Activated CD8-positive, alpha-beta memory T cell treated with anti-CD3 and anti-CD28 coated beads, Interleukin-2, amount 10 ng/mL, durations not matched to agents 7 days and 5 days (primary cell): ENCODE results near the gene IL36G. TPM values are rescaled to one million over a fixed set of nuclear protein-coding genes. Genes with fewer than 3 reads are reported as not detected.

ENCODE experiments used
- ATAC-seq: fragments of 150-1000 bp; cut with Tn5 transposase; one replicate; pipeline ENCODE4 v1.10.0; 2021; ENCODE audit warnings: moderate library complexity
- CTCF ChIA-PET: fragments of 350-600 bp; sonication (Branson Sonifier 250); formaldehyde crosslinking; loops from one replicate; lab custom pipeline; 2021; ENCODE audit warnings: antibody characterized with exemption; lab: Charles Lee
- DNase-seq: peaks from one replicate; pipeline ENCODE4 v3.0.0-alpha.2; 2020
- H3K27ac Mint-ChIP-seq: one replicate; pipeline ENCODE4 v1.8.0; 2021; ENCODE audit warnings: mild to moderate bottlenecking, mixed read lengths
- H3K27me3 Mint-ChIP-seq: one replicate; pipeline ENCODE4 v1.8.0; 2021; ENCODE audit warnings: mixed read lengths
- H3K36me3 Mint-ChIP-seq: one replicate; pipeline ENCODE4 v1.8.0; 2021; ENCODE audit warnings: mild to moderate bottlenecking, mixed read lengths
- H3K4me1 Mint-ChIP-seq: one replicate; pipeline ENCODE4 v1.8.0; 2021; ENCODE audit warnings: mixed read lengths
- H3K4me3 Mint-ChIP-seq: one replicate; pipeline ENCODE4 v1.8.0; 2021; ENCODE audit warnings: mild to moderate bottlenecking, moderate library complexity, mixed read lengths
- H3K9me3 Mint-ChIP-seq: one replicate; pipeline ENCODE4 v1.8.0; 2022; ENCODE audit warnings: low read depth, mixed read lengths
- total RNA-seq, 2 experiments: library from RNA; stranded (reverse); gene quantifications; one replicate each; pipeline ENCODE4 v1.2.3, GENCODE V29; 2021

The IL36G gene
- total RNA-seq, 2 experiments from 2014 or later = not detected

DNA sequence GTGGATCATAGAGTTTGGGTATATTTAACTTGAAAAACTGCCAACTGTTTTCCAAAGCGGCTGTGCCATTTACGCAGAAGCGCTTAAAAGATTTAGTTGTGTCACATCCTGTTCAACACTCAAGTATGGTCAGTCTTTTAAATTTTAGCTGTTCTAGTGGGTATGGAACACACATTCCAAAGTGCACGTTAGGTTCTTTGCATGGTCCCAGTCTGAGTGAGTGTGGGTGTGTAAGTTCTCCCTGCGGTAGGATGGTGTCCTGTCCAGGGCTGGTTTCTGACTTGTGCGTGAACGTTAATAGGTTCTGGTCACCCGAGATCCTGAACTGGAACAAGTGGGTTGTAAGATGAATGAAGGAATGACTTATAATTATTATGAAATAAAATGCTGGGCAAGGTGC, 28.4 kb upstream of the IL36G start:
- ATAC-seq (no peak), DNase-seq (no peak)
- H3K27me3 Mint-ChIP-seq = peaks cover 48% of the 10 kb centered on the region
- no peak overlapping the region for H3K4me3 Mint-ChIP-seq
- CTCF ChIA-PET = interaction anchor here (0.7 kb wide), 1 partner anchor 202 kb away, joined by 3 read pairs; no protein-coding TSS in a partner anchor
- no peaks in the 10 kb centered on the region for H3K4me1 Mint-ChIP-seq
- no peak overlapping the region for H3K27ac Mint-ChIP-seq
- H3K36me3 Mint-ChIP-seq = no peaks in the 10 kb centered on the region
- no peaks in the 10 kb centered on the region for H3K9me3 Mint-ChIP-seq

GRCh38 chr2:112954364-112954763, 23.4 kb upstream of the IL36G start:
- Mint-ChIP-seq H3K4me3 (no peak overlapping the region), H3K27me3 (peaks cover 38% of the 10 kb centered on the region), H3K4me1 (no peaks in the 10 kb centered on the region), H3K36me3 (no peaks in the 10 kb centered on the region), H3K27ac (no peak overlapping the region), H3K9me3 (no peaks in the 10 kb centered on the region)
- CTCF ChIA-PET = interaction anchor here (1.3 to 2.4 kb wide), 4 partner anchors 12 to 205 kb away, joined by 4 to 12 read pairs (median 10); no protein-coding TSS in a partner anchor
- no peak for ATAC-seq
- no peak for DNase-seq

GRCh38 chr2:112957511-112957910, 20.3 kb upstream of the IL36G start:
- CTCF ChIA-PET = interaction anchor here (2.0 to 4.3 kb wide), 2 partner anchors 16 to 209 kb away, joined by 12 to 29 read pairs; no protein-coding TSS in a partner anchor
- no peak overlapping the region for H3K4me3 Mint-ChIP-seq
- no peak for ATAC-seq

GRCh38 chr2:112958428-112959108, 19.2 kb upstream of the IL36G start:
- Mint-ChIP-seq H3K36me3 (no peaks in the 10 kb centered on the region), H3K4me1 (no peaks in the 10 kb centered on the region), H3K9me3 (no peaks in the 10 kb centered on the region), H3K27me3 (peaks cover 12% of the 10 kb centered on the region), H3K27ac (no peak overlapping the region), H3K4me3 (no peak overlapping the region)
- CTCF ChIA-PET = interaction anchor here (0.5 to 4.3 kb wide), 19 partner anchors 11 to 231 kb away, joined by 3 to 29 read pairs (median 3); partner anchors contain the start of gene IL36G
- ATAC-seq (peak; percentile 77), DNase-seq (peak; percentile 58)

More at GRCh38 chr2:112957511-112957910, 20.3 kb upstream of the IL36G start:
- Mint-ChIP-seq H3K36me3 (no peaks in the 10 kb centered on the region), H3K27ac (no peak overlapping the region), H3K9me3 (no peaks in the 10 kb centered on the region), H3K27me3 (peaks cover 14% of the 10 kb centered on the region), H3K4me1 (no peaks in the 10 kb centered on the region)
- no peak for DNase-seq

DNA sequence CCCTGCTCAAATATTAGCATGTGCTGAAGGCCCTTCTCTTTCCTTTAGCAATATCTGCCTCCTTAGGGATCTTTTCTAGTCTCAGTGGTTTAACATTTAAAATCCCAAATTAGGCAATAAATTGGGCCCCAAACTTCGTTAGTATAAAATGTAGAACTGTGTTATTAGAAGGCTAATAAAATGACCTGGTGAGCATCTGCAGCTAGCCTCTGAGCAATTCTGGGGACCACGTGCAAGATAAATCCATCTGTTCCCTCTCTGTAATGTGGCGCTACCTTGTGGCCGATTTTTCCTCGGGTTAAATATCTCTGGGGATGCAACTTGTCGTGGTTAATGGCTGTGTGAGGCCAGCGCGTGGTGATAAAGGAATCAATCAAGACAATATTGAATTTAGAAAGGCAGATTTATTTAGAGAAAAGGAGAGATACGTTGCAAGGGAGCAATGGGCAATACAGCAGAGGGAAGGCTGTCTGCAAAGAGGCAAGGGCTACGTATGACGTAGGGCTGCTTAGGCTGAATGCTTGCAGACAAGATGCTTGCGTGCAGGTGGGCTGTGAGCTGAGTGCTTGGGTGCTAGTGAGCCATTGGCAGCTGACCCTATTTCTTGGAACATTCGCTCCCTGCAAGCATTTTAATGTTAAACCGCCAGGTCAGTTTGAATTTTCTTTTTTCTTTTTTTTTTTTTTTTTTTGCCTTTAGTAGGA, 18.5 kb upstream of the IL36G start:
- no peak for ATAC-seq
- no peak overlapping the region for H3K4me3 Mint-ChIP-seq
- DNase-seq = no peak
- no peak overlapping the region for H3K27ac Mint-ChIP-seq
- H3K9me3 Mint-ChIP-seq = no peaks in the 10 kb centered on the region
- H3K4me1 Mint-ChIP-seq = no peaks in the 10 kb centered on the region
- no peaks in the 10 kb centered on the region for H3K36me3 Mint-ChIP-seq
- peaks cover 17% of the 10 kb centered on the region for H3K27me3 Mint-ChIP-seq
- CTCF ChIA-PET = interaction anchor here (0.5 to 4.3 kb wide), 21 partner anchors 11 to 232 kb away, joined by 3 to 29 read pairs (median 3); partner anchors contain the start of gene IL36G

DNA sequence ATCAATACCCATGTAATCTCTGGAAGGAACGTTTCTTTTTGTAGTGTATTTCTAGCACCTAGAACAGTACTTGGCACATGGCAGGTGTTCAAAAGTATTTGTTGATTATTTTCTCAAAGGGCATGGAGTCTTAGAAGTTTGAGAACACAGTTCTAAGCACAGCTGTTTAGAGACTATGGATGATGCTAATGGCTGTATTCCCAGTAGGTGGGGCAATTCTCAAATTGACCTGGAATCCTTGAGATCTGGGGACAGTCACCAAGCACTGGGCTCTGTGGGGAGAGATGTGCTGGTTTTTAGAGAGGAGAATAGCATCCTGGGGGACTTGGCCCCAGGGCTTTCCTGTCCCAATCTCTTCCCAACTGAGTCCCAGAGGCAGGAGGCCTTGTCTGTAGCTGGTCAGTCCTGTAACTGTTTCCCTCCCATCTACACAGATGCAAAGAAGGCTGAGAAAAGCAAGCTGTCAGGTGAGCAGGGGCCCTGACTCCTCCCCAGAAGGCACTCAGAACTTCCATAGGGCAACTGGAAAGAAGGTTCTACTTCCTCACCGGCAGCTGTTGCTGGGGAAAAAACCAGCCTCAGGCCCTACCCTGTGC, 17.5 kb upstream of the IL36G start:
- H3K4me3 Mint-ChIP-seq = no peak overlapping the region
- H3K27me3 Mint-ChIP-seq = peaks cover 10% of the 10 kb centered on the region
- no peaks in the 10 kb centered on the region for H3K4me1 Mint-ChIP-seq
- no peak for DNase-seq
- H3K36me3 Mint-ChIP-seq = no peaks in the 10 kb centered on the region
- CTCF ChIA-PET = interaction anchor here (0.6 to 4.3 kb wide), 7 partner anchors 9 to 183 kb away, joined by 3 to 29 read pairs (median 5); no protein-coding TSS in a partner anchor
- H3K27ac Mint-ChIP-seq = no peak overlapping the region
- no peaks in the 10 kb centered on the region for H3K9me3 Mint-ChIP-seq
- ATAC-seq = no peak

DNA sequence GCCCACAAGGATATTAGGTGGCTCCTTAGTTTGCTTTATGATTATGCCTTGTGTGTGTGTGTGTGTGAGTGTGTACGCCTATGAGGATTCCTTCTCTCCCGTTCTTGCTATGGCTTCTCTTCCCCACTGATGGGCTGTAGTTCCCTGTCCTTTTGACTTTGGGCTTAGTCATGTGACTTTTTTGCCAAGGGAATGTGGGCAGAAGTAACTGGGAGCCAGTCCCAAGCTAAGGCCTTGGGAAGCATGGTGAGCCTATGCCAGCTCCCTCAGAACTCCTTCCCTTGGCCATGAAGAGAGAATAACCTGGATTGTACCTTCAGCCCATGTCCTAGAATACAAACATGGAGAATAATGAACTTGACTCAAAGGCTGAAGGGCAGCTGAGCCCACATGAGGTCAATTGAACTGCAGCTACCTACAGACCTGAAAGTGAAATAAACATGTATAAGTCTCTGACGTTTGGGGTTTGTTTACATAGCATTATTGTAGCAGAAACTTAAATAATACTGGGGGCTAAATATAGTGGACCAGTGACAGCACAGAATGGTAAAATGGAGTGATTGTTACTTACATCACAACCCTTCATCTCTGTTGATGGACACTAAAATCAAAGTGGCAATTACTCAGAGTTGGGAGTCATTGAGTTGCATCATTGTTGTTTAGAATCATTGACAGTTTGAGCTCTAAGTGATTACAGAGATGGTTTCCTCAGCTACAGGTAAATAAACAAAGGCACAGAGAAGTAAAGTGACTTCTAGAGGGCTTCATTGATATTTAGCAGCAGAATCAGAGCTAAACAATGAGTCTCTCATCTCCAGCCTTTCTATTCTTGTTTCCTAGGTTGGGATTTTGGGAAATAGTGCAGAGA, 15.3 kb upstream of the IL36G start:
- Mint-ChIP-seq H3K4me3 (no peak overlapping the region), H3K27ac (no peak overlapping the region), H3K9me3 (no peaks in the 10 kb centered on the region), H3K4me1 (no peaks in the 10 kb centered on the region), H3K36me3 (no peaks in the 10 kb centered on the region), H3K27me3 (peaks cover 15% of the 10 kb centered on the region)
- ATAC-seq (no peak), DNase-seq (no peak)
- CTCF ChIA-PET = interaction anchor here (0.8 to 1.4 kb wide), 5 partner anchors 21 to 212 kb away, joined by 3 to 6 read pairs (median 4); no protein-coding TSS in a partner anchor

DNA sequence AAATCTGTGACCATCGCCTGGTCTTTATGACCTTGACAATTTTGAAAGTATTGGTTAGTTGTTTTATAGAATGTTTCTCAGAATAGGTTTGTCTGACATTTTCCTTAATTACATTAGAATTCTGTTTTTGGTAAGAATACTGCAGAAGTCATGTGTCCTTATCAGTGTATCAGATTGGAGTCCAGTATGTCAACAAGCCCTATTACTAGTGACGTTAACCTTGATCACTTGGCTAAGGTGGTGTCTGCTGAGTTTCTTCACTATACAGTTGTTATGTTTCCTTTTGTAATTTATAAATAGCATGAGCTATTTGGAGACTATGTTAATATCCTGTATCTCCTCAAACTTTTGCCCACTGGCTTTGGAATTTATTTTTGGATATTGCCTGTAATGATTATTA, 10.8 kb upstream of the IL36G start:
- no peak for ATAC-seq
- Mint-ChIP-seq H3K4me1 (peaks cover 4% of the 10 kb centered on the region), H3K4me3 (no peak overlapping the region), H3K27ac (no peak overlapping the region), H3K27me3 (peaks cover 22% of the 10 kb centered on the region), H3K9me3 (no peaks in the 10 kb centered on the region), H3K36me3 (peaks cover 1% of the 10 kb centered on the region)
- DNase-seq = no peak
- CTCF ChIA-PET = no interaction called here

GRCh38 chr2:112972423-112973086, 5.3 kb upstream of the IL36G start:
- Mint-ChIP-seq H3K4me1 (peaks cover 4% of the 10 kb centered on the region), H3K27ac (no peak overlapping the region), H3K36me3 (peaks cover 1% of the 10 kb centered on the region), H3K27me3 (peaks cover 26% of the 10 kb centered on the region), H3K4me3 (no peak overlapping the region), H3K9me3 (no peaks in the 10 kb centered on the region)
- DNase-seq (no peak), ATAC-seq (no peak)
- CTCF ChIA-PET = no interaction called here

DNA sequence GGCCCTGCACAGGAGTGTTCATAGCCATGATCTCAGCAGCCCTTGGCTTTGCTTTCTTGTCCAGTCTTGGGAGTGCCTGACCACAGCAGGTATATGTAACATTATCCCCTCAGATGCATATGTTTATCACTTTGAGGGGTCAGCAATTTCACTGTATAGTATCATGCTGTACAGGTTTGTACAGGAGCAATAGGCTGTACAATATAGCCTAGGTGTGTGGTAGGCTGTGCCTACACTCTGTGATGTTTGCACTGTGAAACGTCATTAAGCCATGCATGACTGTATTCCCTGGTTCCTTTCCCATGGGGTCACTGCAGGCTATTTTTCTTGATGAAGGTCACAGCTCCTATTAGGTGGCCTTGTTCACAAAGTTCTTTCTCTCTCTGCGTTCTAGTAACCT, 4.7 kb upstream of the IL36G start:
- H3K9me3 Mint-ChIP-seq = no peaks in the 10 kb centered on the region
- ATAC-seq = no peak
- CTCF ChIA-PET = no interaction called here
- H3K4me3 Mint-ChIP-seq = no peak overlapping the region
- peaks cover 4% of the 10 kb centered on the region for H3K4me1 Mint-ChIP-seq
- peaks cover 26% of the 10 kb centered on the region for H3K27me3 Mint-ChIP-seq
- H3K36me3 Mint-ChIP-seq = peaks cover 1% of the 10 kb centered on the region
- DNase-seq = no peak
- no peak overlapping the region for H3K27ac Mint-ChIP-seq

DNA sequence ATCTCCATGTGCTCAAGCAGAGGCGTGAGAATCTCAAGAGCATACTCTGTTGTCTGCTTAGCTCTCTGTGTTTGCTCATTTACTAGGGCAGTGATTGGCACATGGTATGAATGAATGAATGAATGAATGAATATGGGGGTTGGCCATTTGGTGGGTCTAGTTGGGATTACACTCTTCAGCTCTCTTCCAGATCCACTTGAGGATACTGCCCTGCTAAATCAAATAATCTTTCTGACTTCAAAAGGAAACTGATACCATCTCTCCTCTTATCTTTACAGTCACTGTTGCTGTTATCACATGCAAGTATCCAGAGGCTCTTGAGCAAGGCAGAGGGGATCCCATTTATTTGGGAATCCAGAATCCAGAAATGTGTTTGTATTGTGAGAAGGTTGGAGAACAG, 1.9 kb downstream of the IL36G start:
- CTCF ChIA-PET = interaction anchor here (0.7 to 1.2 kb wide), 3 partner anchors 11 to 146 kb away, joined by 3 to 5 read pairs (median 3); no protein-coding TSS in a partner anchor
- no peaks in the 10 kb centered on the region for H3K9me3 Mint-ChIP-seq
- DNase-seq (no peak), ATAC-seq (no peak)
- peaks cover 18% of the 10 kb centered on the region for H3K4me1 Mint-ChIP-seq
- peaks cover 11% of the 10 kb centered on the region for H3K27me3 Mint-ChIP-seq
- H3K4me3 Mint-ChIP-seq = no peak overlapping the region
- no peaks in the 10 kb centered on the region for H3K36me3 Mint-ChIP-seq
- no peak overlapping the region for H3K27ac Mint-ChIP-seq

DNA sequence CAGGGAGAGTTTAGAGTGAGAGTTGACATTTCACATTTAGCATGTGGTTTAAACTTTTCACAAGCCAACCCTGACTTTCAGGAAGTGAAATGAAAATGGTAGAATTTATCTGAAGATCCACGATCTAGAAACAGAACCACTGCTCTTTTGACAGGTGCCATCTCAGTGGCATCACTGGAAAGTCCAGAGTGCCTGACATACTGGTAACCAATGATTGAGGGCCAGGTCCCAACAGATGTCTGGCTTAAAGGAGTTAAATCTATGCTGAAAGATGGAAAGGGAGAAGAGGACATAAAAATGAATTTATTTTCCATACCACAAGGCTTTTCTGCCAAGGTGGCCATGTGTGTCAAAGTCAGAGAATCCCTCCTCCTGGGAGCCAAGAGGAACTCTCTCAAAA, 2.7 kb downstream of the IL36G start:
- ATAC-seq (no peak), DNase-seq (no peak)
- Mint-ChIP-seq H3K4me3 (no peak overlapping the region), H3K27ac (no peak overlapping the region), H3K36me3 (no peaks in the 10 kb centered on the region), H3K4me1 (peaks cover 25% of the 10 kb centered on the region), H3K27me3 (peaks cover 8% of the 10 kb centered on the region), H3K9me3 (no peaks in the 10 kb centered on the region)
- CTCF ChIA-PET = no interaction called here
